HEK293 (cell line): ENCODE results near the gene APBB1.

ENCODE experiments used
- CTCF ChIA-PET: fragments of 350-600 bp; formaldehyde crosslinking; extraction: SDS; loops from one replicate; lab custom pipeline; 2021; ENCODE audit warnings: antibody characterized with exemption; lab: Yijun Ruan, JAX
- POLR2A ChIA-PET: fragments of 300-600 bp; formaldehyde crosslinking; extraction: SDS; loops from one replicate; lab custom pipeline; 2020; ENCODE audit warnings: antibody characterized with exemption, inconsistent platforms; lab: Yijun Ruan, JAX
- H3K27ac ChIP-seq: fragments of 200-500 bp; sonication (Bioruptor generic); 2 replicates; pipeline ENCODE4 v1.5.1; 2014; ENCODE audit warnings: low read depth, low read length, control low read depth, inconsistent platforms; ENCODE audit errors: extremely low read depth
- H3K36me3 ChIP-seq, 2 experiments: fragments of 200-500 bp in 1 of 2; sonication (Bioruptor generic) in 1 of 2; 1 replicate in 1 of 2; 2 replicates in 1 of 2; pipeline ENCODE4 v1.5.1; 2014 to 2017; ENCODE audit warnings: inconsistent platforms in 2 of 2, low read length in 2 of 2; ENCODE audit not compliant: control insufficient read depth in 2 of 2, insufficient read depth in 1 of 2
- H3K4me1 ChIP-seq: fragments of 200-500 bp; sonication (Bioruptor generic); 2 replicates; pipeline ENCODE4 v1.5.1; 2014; ENCODE audit warnings: mild to moderate bottlenecking, low read length, inconsistent platforms; ENCODE audit not compliant: control insufficient read depth, insufficient read depth
- H3K4me3 ChIP-seq: 2 replicates; pipeline ENCODE4 v1.5.1; 2011; ENCODE audit warnings: low read depth, mild to moderate bottlenecking, control low read depth, low read length, moderate library complexity
- H3K9me3 ChIP-seq: fragments of 200-500 bp; sonication (Bioruptor generic); 2 replicates; pipeline ENCODE4 v1.5.1; 2014; ENCODE audit warnings: low read depth, low read length, inconsistent platforms; ENCODE audit not compliant: control insufficient read depth, insufficient read depth
- FEZF1 ChIP-seq: fragments of 450-650 bp; formaldehyde crosslinking; IDR thresholded peaks from 2 replicates; pipeline ENCODE4 v1.5.1; 2016; ENCODE audit warnings: missing biosample characterization, missing genetic modification characterization
- YY2 ChIP-seq: fragments of 450-650 bp; formaldehyde crosslinking; IDR thresholded peaks from 2 replicates; pipeline ENCODE4 v1.5.1; 2016; ENCODE audit warnings: missing biosample characterization, missing genetic modification characterization
- ZBTB11 ChIP-seq: fragments of 450-650 bp; formaldehyde crosslinking; conservative IDR thresholded peaks from 2 replicates; pipeline ENCODE4 v1.5.1; 2016; ENCODE audit warnings: low read depth, missing biosample characterization, missing genetic modification characterization
- ZBTB17 ChIP-seq: fragments of 450-650 bp; formaldehyde crosslinking; IDR thresholded peaks from 2 replicates; pipeline ENCODE4 v1.5.1; 2016; ENCODE audit warnings: missing biosample characterization, missing genetic modification characterization
- ZFHX2 ChIP-seq: fragments of 450-650 bp; formaldehyde crosslinking; conservative IDR thresholded peaks from 2 replicates; pipeline ENCODE4 v1.5.1; 2016; ENCODE audit warnings: missing biosample characterization, missing genetic modification characterization
- ZFP41 ChIP-seq: fragments of 450-650 bp; formaldehyde crosslinking; IDR thresholded peaks from 2 replicates; pipeline ENCODE4 v1.5.1; 2016; ENCODE audit warnings: missing biosample characterization, missing genetic modification characterization, borderline replicate concordance
- ZNF140 ChIP-seq: fragments of 450-650 bp; formaldehyde crosslinking; IDR thresholded peaks from 2 replicates; pipeline ENCODE4 v1.5.1; 2016; ENCODE audit warnings: missing biosample characterization, missing genetic modification characterization
- ZNF146 ChIP-seq: fragments of 450-650 bp; formaldehyde crosslinking; IDR thresholded peaks from 2 replicates; pipeline ENCODE4 v1.5.1; 2016; ENCODE audit warnings: missing biosample characterization, missing genetic modification characterization
- ZNF202 ChIP-seq: fragments of 450-650 bp; formaldehyde crosslinking; IDR thresholded peaks from 2 replicates; pipeline ENCODE4 v1.5.1; 2016; ENCODE audit warnings: missing biosample characterization, missing genetic modification characterization, borderline replicate concordance
- ZNF223 ChIP-seq: fragments of 450-650 bp; formaldehyde crosslinking; IDR thresholded peaks from 2 replicates; pipeline ENCODE4 v1.5.1; 2016; ENCODE audit warnings: missing biosample characterization, missing genetic modification characterization
- ZNF292 ChIP-seq: fragments of 450-650 bp; formaldehyde crosslinking; IDR thresholded peaks from 2 replicates; pipeline ENCODE4 v1.5.1; 2016; ENCODE audit warnings: low read depth, missing biosample characterization, missing genetic modification characterization, borderline replicate concordance
- ZNF311 ChIP-seq: fragments of 450-650 bp; formaldehyde crosslinking; IDR thresholded peaks from 2 replicates; pipeline ENCODE4 v1.5.1; 2017; ENCODE audit warnings: missing biosample characterization, missing genetic modification characterization, borderline replicate concordance
- ZNF37A ChIP-seq: fragments of 450-650 bp; IDR thresholded peaks from 2 replicates; pipeline ENCODE4 v1.5.1; 2018; ENCODE audit warnings: missing biosample characterization, missing genetic modification characterization
- ZNF416 ChIP-seq: fragments of 450-650 bp; formaldehyde crosslinking; IDR thresholded peaks from 2 replicates; pipeline ENCODE4 v1.5.1; 2016; ENCODE audit warnings: missing biosample characterization, missing genetic modification characterization
- ZNF426 ChIP-seq: fragments of 450-650 bp; formaldehyde crosslinking; IDR thresholded peaks from 2 replicates; pipeline ENCODE4 v1.5.1; 2017; ENCODE audit warnings: missing biosample characterization, missing genetic modification characterization, mild to moderate bottlenecking, inconsistent platforms, moderate library complexity
- ZNF501 ChIP-seq: fragments of 450-650 bp; formaldehyde crosslinking; IDR thresholded peaks from 2 replicates; pipeline ENCODE4 v1.5.1; 2016; ENCODE audit warnings: missing biosample characterization, missing genetic modification characterization
- ZNF513 ChIP-seq: fragments of 450-650 bp; IDR thresholded peaks from 2 replicates; pipeline ENCODE4 v1.5.1; 2018; ENCODE audit warnings: missing biosample characterization, missing genetic modification characterization
- ZNF514 ChIP-seq: fragments of 450-650 bp; formaldehyde crosslinking; IDR thresholded peaks from 2 replicates; pipeline ENCODE4 v1.5.1; 2016; ENCODE audit warnings: missing biosample characterization, missing genetic modification characterization
- ZNF624 ChIP-seq: fragments of 450-650 bp; formaldehyde crosslinking; IDR thresholded peaks from 2 replicates; pipeline ENCODE4 v1.5.1; 2017; ENCODE audit warnings: missing biosample characterization, missing genetic modification characterization
- ZNF658 ChIP-seq: fragments of 450-650 bp; formaldehyde crosslinking; IDR thresholded peaks from 2 replicates; pipeline ENCODE4; 2016; ENCODE audit warnings: missing biosample characterization, missing genetic modification characterization
- ZNF670 ChIP-seq: fragments of 450-650 bp; formaldehyde crosslinking; IDR thresholded peaks from 2 replicates; pipeline ENCODE4 v1.5.1; 2016; ENCODE audit warnings: missing biosample characterization, missing genetic modification characterization, low read depth
- ZNF701 ChIP-seq: fragments of 450-650 bp; formaldehyde crosslinking; IDR thresholded peaks from 2 replicates; pipeline ENCODE4 v1.5.1; 2016; ENCODE audit warnings: missing biosample characterization, missing genetic modification characterization
- ZNF704 ChIP-seq: fragments of 450-650 bp; formaldehyde crosslinking; IDR thresholded peaks from 2 replicates; pipeline ENCODE4 v1.5.1; 2016; ENCODE audit warnings: missing biosample characterization, missing genetic modification characterization
- ZNF707 ChIP-seq: fragments of 450-650 bp; formaldehyde crosslinking; IDR thresholded peaks from 2 replicates; pipeline ENCODE4 v1.5.1; 2016; ENCODE audit warnings: missing biosample characterization, missing genetic modification characterization
- ZNF768 ChIP-seq: fragments of 450-650 bp; formaldehyde crosslinking; IDR thresholded peaks from 2 replicates; pipeline ENCODE4 v1.5.1; 2018; ENCODE audit warnings: missing biosample characterization, mild to moderate bottlenecking, missing genetic modification characterization
- ZSCAN4 ChIP-seq: fragments of 450-650 bp; formaldehyde crosslinking; IDR thresholded peaks from 2 replicates; pipeline ENCODE4 v1.5.1; 2017; ENCODE audit warnings: missing biosample characterization, missing genetic modification characterization

Gene APBB1

GRCh38 chr11:6397636-6398035 lies 21.3 kb downstream of the APBB1 start:
- TF ChIP-seq ZNF426 (tag by site-specific recombination) (no peak), ZNF707 (no peak), ZNF146 (tag by site-specific recombination) (no peak), ZNF624 (tag by site-specific recombination) (no peak), ZNF202 (tag by site-specific recombination) (no peak), ZNF311 (tag by site-specific recombination) (no peak), ZNF701 (tag by site-specific recombination) (no peak), ZNF140 (tag by site-specific recombination) (no peak), ZNF223 (no peak), ZNF514 (tag by site-specific recombination) (no peak), ZNF513 (tag by site-specific recombination) (no peak)
- TF ChIP-seq, all 188 proteins: peak for 0
- ChIA-PET CTCF (interaction anchor here (0.6 to 1.1 kb wide), 2 partner anchors 46 to 788 kb away, joined by 3 read pairs; no protein-coding TSS in a partner anchor), POLR2A (no interaction called here)
- H3K4me1 ChIP-seq, result no peaks in the 10 kb centered on the region
- no peaks in the 10 kb centered on the region for H3K9me3 ChIP-seq
- no peak overlapping the region for H3K4me3 ChIP-seq
- H3K36me3 ChIP-seq, result peaks cover 0 to 91% of the 10 kb centered on the region in 2 experiments; a peak in 1 of 3 replicates
- no peak overlapping the region for H3K27ac ChIP-seq

GRCh38 chr11:6397156-6397555 lies 21.7 kb downstream of the APBB1 start:
- Histone ChIP-seq H3K27ac (no peak overlapping the region), H3K36me3 (peaks cover 0 to 86% of the 10 kb centered on the region in 2 experiments; a peak in 1 of 3 replicates), H3K9me3 (no peaks in the 10 kb centered on the region)
- CTCF ChIA-PET, result interaction anchor here (0.6 to 1.1 kb wide), 2 partner anchors 46 to 788 kb away, joined by 3 read pairs; no protein-coding TSS in a partner anchor
- TF ChIP-seq ZNF704 (tag by site-specific recombination) (no peak), ZNF37A (tag by site-specific recombination) (no peak), ZSCAN4 (tag by site-specific recombination) (no peak), ZFP41 (tag by site-specific recombination) (no peak)
- TF ChIP-seq, all 188 proteins: peak for 0
- POLR2A ChIA-PET, result no interaction called here
- Histone ChIP-seq H3K4me1 (no peaks in the 10 kb centered on the region), H3K4me3 (no peak overlapping the region)

GRCh38 chr11:6395470-6396060 lies 23.3 kb downstream of the APBB1 start:
- TF ChIP-seq ZBTB11 (tag by site-specific recombination), result no peak
- no peak for TF ChIP-seq ZBTB17 (tag by site-specific recombination)
- no peak for TF ChIP-seq ZNF501 (tag by site-specific recombination)
- no peak for TF ChIP-seq YY2 (tag by site-specific recombination)
- no peak for TF ChIP-seq ZNF658 (tag by site-specific recombination)
- no peak for TF ChIP-seq ZNF292 (tag by site-specific recombination)
- TF ChIP-seq ZNF416, result no peak
- no peak for TF ChIP-seq FEZF1 (tag by site-specific recombination)
- no peak for TF ChIP-seq ZNF670 (tag by site-specific recombination)
- TF ChIP-seq ZFHX2 (tag by site-specific recombination), result no peak
- TF ChIP-seq ZNF768 (tag by site-specific recombination), result no peak
- CTCF ChIA-PET, result interaction anchor here (0.7 kb wide), 1 partner anchor 140 kb away, joined by 3 read pairs; no protein-coding TSS in a partner anchor
- H3K36me3 ChIP-seq, result peaks cover 0 to 74% of the 10 kb centered on the region in 2 experiments; a peak in 1 of 3 replicates

More at GRCh38 chr11:6395470-6396060, 23.3 kb downstream of the APBB1 start:
- no peaks in the 10 kb centered on the region for H3K9me3 ChIP-seq
- H3K4me3 ChIP-seq, result no peak overlapping the region
- H3K27ac ChIP-seq, result no peak overlapping the region
- POLR2A ChIA-PET, result interaction anchor here (0.5 kb wide), 1 partner anchor 12 kb away, joined by 5 read pairs; no protein-coding TSS in a partner anchor
- no peaks in the 10 kb centered on the region for H3K4me1 ChIP-seq
